OCI-LY7 (cell line): Measurements from ENCODE around the gene RAD51D. TPM values are rescaled to one million over a fixed set of nuclear protein-coding genes. Genes with fewer than 3 reads are reported as not detected.

Source experiments
- BruUV-seq: library from RNA; stranded (reverse); fragments of 400-500 nt; replicated peaks from 2 replicates; lab custom pipeline; 2021; lab: Mats Ljungman, UMichigan
- CTCF ChIA-PET: fragments of 300-600 bp; sonication (Branson Sonifier 250); formaldehyde crosslinking; loops from one replicate; lab custom pipeline; 2022; ENCODE audit warnings: antibody characterized with exemption; ENCODE audit not compliant: unreplicated experiment; lab: Charles Lee
- POLR2A ChIA-PET: fragments of 300-600 bp; sonication (Branson Sonifier 250); formaldehyde crosslinking; loops from one replicate; lab custom pipeline; 2022; ENCODE audit warnings: antibody characterized with exemption; lab: Charles Lee
- DNase-seq: peaks from one replicate; pipeline ENCODE4 v3.0.0-alpha.2; 2015; ENCODE audit warnings: low spot score
- H2AFZ ChIP-seq: fragments of 200-600 bp; sonication (generic), shearing (Covaris generic); 2 replicates; pipeline ENCODE4 v1.6.1; 2014; ENCODE audit warnings: mild to moderate bottlenecking, antibody characterized with exemption, low read length, moderate library complexity
- H3K27ac ChIP-seq: fragments of 200-600 bp; sonication (generic); 2 replicates; pipeline ENCODE4 v1.5.1; 2014; ENCODE audit warnings: mixed run types, low read depth, mild to moderate bottlenecking, moderate library complexity, low read length, inconsistent platforms; ENCODE audit not compliant: poor library complexity, severe bottlenecking
- H3K36me3 ChIP-seq: fragments of 200-600 bp; sonication (generic); 2 replicates; pipeline ENCODE4 v1.6.1; 2014; ENCODE audit warnings: mild to moderate bottlenecking, antibody characterized with exemption, low read length, moderate library complexity, mixed read lengths; ENCODE audit not compliant: insufficient read depth
- H3K4me1 ChIP-seq: fragments of 200-600 bp; sonication (generic); 2 replicates; pipeline ENCODE4 v1.5.1; 2014; ENCODE audit warnings: mild to moderate bottlenecking, low read length; ENCODE audit not compliant: insufficient read depth, poor library complexity, severe bottlenecking
- H3K4me2 ChIP-seq: fragments of 200-600 bp; sonication (generic); 2 replicates; pipeline ENCODE4 v1.6.1; 2014; ENCODE audit warnings: mild to moderate bottlenecking, low read length
- H3K4me3 ChIP-seq: fragments of 200-600 bp; sonication (generic); 2 replicates; pipeline ENCODE4 v1.5.1; 2014; ENCODE audit warnings: mild to moderate bottlenecking, low read depth, low read length; ENCODE audit not compliant: poor library complexity, severe bottlenecking
- H3K79me2 ChIP-seq: fragments of 200-600 bp; sonication (generic); 2 replicates; pipeline ENCODE4 v1.6.1; 2016; ENCODE audit warnings: low read depth, mild to moderate bottlenecking, low read length, moderate library complexity, mixed read lengths; ENCODE audit not compliant: insufficient read depth
- H3K9me2 ChIP-seq: fragments of 200-600 bp; sonication (generic); 2 replicates; pipeline ENCODE4 v1.6.1; 2016; ENCODE audit warnings: mild to moderate bottlenecking, low read length, mixed read lengths; ENCODE audit not compliant: insufficient read depth
- H3K9me3 ChIP-seq: fragments of 200-600 bp; sonication (generic); 2 replicates; pipeline ENCODE4 v1.6.1; 2014; ENCODE audit warnings: mild to moderate bottlenecking, mixed run types, low read length, mixed read lengths
- H4K20me1 ChIP-seq: fragments of 200-600 bp; sonication (generic); 2 replicates; pipeline ENCODE4 v1.6.1; 2014; ENCODE audit warnings: mild to moderate bottlenecking, antibody characterized with exemption, low read length, moderate library complexity, mixed read lengths; ENCODE audit not compliant: insufficient read depth
- CTCF ChIP-seq: fragments of 200-600 bp; sonication (generic); conservative IDR thresholded peaks from 2 replicates; pipeline ENCODE4 v1.5.1; 2014; ENCODE audit warnings: mild to moderate bottlenecking, antibody characterized with exemption, low read length, moderate library complexity, mixed read lengths
- EZH2phosphoT487 ChIP-seq: fragments of 200-600 bp; sonication (generic); IDR thresholded peaks from 2 replicates; pipeline ENCODE4 v1.6.1; 2018; ENCODE audit warnings: low read depth, borderline replicate concordance, mild to moderate bottlenecking, mixed run types, antibody characterized with exemption, low read length, moderate library complexity, mixed read lengths
- intact Hi-C: fragments of 100-400 bp; cut with micrococcal nuclease; formaldehyde crosslinking; loops from one replicate; pipeline ENCODE4 v1.10.0; 2022; ENCODE audit not compliant: unreplicated experiment
- total RNA-seq, 2 experiments: library from RNA; depleted of rRNA in 1 of 2; stranded (reverse); fragments of >200 nt in 1 of 2; shearing (Covaris generic) in 1 of 2; gene quantifications; 2 replicates each; pipeline ENCODE4 v1.2.3, GENCODE V29; 2014 to 2022

RAD51D gene
- total RNA-seq, 2 experiments from 2014 or later = 22.4 to 40.6 TPM

DNA sequence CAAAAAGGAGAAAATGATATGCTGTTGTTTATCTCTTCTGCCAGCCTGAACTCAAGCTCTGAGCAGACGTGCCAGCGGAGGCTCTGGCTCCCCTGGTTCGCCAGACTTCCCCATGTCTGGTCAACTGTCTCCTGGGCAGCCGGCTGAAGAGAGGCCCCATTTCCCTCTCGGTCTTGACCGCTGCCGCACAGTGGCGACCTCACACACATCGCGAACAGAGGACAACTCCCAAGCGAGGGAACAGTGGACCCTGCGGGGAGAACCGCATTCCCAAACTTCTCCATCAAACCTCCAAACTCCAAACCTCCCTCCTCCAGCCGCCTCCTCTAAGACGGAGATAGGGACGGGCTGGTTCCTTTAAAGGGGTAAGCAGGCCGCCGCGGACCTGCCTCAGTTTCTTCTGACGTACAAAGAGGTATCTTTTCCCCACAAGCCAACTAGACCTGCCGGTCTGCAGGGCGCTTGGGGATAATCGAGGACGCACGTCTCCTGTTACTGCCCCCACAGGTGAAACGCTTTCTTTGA lies 31.2 kb downstream of the RAD51D start:
- peaks cover 27% of the 10 kb centered on the region for H3K4me1 ChIP-seq
- ChIA-PET CTCF (no interaction called here), POLR2A (interaction anchor here (0.7 kb wide), 1 partner anchor 109 kb away, joined by 3 read pairs; no protein-coding TSS in a partner anchor)
- no peaks in the 10 kb centered on the region for H4K20me1 ChIP-seq
- no peaks in the 10 kb centered on the region for H3K9me3 ChIP-seq
- BruUV-seq = no TSS peak
- H3K4me2 ChIP-seq = peak overlapping the region; percentile 99
- H2AFZ ChIP-seq = peak overlapping the region; percentile 67; the same call in 1 of the 2 replicates
- peak overlapping the region; percentile 85 for H3K4me3 ChIP-seq
- peak overlapping the region; percentile 34 for H3K27ac ChIP-seq
- intact Hi-C loops = loop anchor here (2.0 to 5.0 kb wide), 4 partner anchors 30 to 108 kb away; partner anchors contain the start of genes LIG3 and RAD51D
- TF ChIP-seq CTCF (peak; percentile 30; the same call in 1 of the 2 replicates), EZH2phosphoT487 (no peak)
- no peaks in the 10 kb centered on the region for H3K9me2 ChIP-seq
- no peaks in the 10 kb centered on the region for H3K36me3 ChIP-seq
- peak; percentile 15 for DNase-seq
- no peaks in the 10 kb centered on the region; the same call in 1 of the 2 replicates for H3K79me2 ChIP-seq

DNA sequence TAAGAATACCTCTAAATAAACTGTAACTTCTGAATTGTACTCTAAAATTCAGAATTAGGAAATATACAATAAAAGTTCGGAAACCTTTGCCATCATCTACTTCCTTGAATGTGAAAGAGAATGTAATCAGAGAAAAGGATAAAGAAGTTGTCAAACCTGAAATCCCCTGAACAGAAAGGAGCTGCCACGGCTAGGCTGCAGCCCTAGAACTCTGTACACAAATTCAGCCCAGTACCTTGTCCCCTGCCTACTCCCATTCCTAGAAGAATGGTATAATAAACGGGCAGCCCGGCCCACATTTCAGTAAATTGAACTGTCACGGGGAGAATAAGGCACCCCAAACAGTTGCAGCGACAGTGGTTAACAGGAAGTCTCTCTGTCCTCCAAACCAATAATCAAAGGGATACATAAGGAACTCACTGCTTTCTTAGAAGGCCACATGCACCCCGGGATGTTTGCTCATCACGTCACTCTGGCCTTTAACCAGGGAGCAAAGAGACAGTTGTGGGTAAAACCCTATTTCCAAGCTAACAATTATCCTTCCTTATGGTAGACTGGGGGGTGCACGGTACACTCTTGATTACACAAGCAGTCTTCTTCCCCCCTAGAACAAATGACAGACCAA lies 31.8 kb downstream of the RAD51D start:
- DNase-seq = peak; percentile 18
- POLR2A ChIA-PET = interaction anchor here (0.7 kb wide), 1 partner anchor 108 kb away, joined by 3 read pairs; no protein-coding TSS in a partner anchor
- Histone ChIP-seq H2AFZ (peak overlapping the region; percentile 67; the same call in 1 of the 2 replicates), H3K27ac (no peak overlapping the region), H4K20me1 (no peaks in the 10 kb centered on the region), H3K9me3 (no peaks in the 10 kb centered on the region), H3K79me2 (no peaks in the 10 kb centered on the region; the same call in 1 of the 2 replicates), H3K4me2 (peak overlapping the region; percentile 99), H3K9me2 (no peaks in the 10 kb centered on the region), H3K36me3 (no peaks in the 10 kb centered on the region), H3K4me3 (peak overlapping the region; percentile 85), H3K4me1 (peaks cover 31% of the 10 kb centered on the region)
- TF ChIP-seq EZH2phosphoT487 = no peak
- TF ChIP-seq CTCF = no peak
- intact Hi-C loops = loop anchor here (2.0 to 5.0 kb wide), 4 partner anchors 31 to 107 kb away; partner anchors contain the start of genes LIG3 and RAD51D
- CTCF ChIA-PET = no interaction called here
- no TSS peak for BruUV-seq
